ENCODE measurements around the gene HTR2A. TPM values are rescaled to one million over a fixed set of nuclear protein-coding genes. Genes with fewer than 3 reads are reported as not detected.

HTR2A gene
- total RNA-seq, 1 experiment from 2014 or later: not detected

DNA sequence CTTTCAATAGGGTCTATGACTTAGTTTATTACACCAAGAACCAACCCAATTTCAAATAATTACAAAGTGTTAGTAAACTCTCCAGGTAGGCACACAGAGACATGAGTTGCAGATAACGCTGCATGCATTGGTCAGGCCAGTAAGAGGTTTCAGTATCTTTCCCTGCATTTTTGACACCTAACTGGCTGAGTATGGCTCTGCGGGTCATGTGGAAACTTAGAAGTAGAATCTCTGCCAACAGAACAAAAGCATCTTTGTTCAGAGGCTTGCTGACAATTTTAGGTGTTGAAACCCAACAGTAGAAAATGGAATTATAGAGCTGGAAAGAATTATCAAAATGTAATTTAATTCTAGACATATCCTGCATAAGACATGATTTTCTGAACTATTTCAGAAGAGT is 25.3 kb downstream of the HTR2A start:
- intact Hi-C loops (cut with micrococcal nuclease; ENCODE audit: unreplicated experiment): no loop called here
- in situ Hi-C loops (cut with HindIII; ENCODE audit: low pct_unique_long_range_greater_than_20kb, low sequenced_read_pairs): no loop called here
- no TSS peak for BruUV-seq (replicated peaks)
- no peak overlapping the region for H3K27ac ChIP-seq (ENCODE audit: low read length)
- no peak overlapping the region for H3K4me3 ChIP-seq (ENCODE audit: low read depth in 2 of 2, low read length in 2 of 2)
- no peak for DNase-seq (ENCODE audit: low read depth, low spot score)
- H3K27me3 ChIP-seq (ENCODE audit: control insufficient read depth, insufficient read depth, low read length): no peaks in the 10 kb centered on the region
- H3K9me3 ChIP-seq (ENCODE audit: control insufficient read depth, insufficient read depth, low read depth, low read length): no peaks in the 10 kb centered on the region
- ChIA-PET CTCF (no interaction called here), POLR2A (no interaction called here)
- no peak for ATAC-seq
- no peaks in the 10 kb centered on the region for H3K36me3 ChIP-seq (ENCODE audit: control insufficient read depth, insufficient read depth, low read length)
- H3K4me1 ChIP-seq (ENCODE audit: control insufficient read depth, insufficient read depth, low read length): no peaks in the 10 kb centered on the region
- TF ChIP-seq, protein P1, sequence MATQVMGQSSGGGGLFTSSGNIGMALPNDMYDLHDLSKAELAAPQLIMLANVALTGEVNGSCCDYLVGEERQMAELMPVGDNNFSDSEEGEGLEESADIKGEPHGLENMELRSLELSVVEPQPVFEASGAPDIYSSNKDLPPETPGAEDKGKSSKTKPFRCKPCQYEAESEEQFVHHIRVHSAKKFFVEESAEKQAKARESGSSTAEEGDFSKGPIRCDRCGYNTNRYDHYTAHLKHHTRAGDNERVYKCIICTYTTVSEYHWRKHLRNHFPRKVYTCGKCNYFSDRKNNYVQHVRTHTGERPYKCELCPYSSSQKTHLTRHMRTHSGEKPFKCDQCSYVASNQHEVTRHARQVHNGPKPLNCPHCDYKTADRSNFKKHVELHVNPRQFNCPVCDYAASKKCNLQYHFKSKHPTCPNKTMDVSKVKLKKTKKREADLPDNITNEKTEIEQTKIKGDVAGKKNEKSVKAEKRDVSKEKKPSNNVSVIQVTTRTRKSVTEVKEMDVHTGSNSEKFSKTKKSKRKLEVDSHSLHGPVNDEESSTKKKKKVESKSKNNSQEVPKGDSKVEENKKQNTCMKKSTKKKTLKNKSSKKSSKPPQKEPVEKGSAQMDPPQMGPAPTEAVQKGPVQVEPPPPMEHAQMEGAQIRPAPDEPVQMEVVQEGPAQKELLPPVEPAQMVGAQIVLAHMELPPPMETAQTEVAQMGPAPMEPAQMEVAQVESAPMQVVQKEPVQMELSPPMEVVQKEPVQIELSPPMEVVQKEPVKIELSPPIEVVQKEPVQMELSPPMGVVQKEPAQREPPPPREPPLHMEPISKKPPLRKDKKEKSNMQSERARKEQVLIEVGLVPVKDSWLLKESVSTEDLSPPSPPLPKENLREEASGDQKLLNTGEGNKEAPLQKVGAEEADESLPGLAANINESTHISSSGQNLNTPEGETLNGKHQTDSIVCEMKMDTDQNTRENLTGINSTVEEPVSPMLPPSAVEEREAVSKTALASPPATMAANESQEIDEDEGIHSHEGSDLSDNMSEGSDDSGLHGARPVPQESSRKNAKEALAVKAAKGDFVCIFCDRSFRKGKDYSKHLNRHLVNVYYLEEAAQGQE (IDR thresholded peaks at IDR 0.05; ENCODE audit: insufficient read depth in 1 of 2, low read depth in 2 of 2, low read length in 1 of 2): no peak
- TF ChIP-seq SIN3A (IDR thresholded peaks at IDR 0.05; ENCODE audit: borderline replicate concordance, insufficient read depth, low read depth, low read length) (no peak), TCF7L2 (IDR thresholded peaks at IDR 0.05; ENCODE audit: low read depth, low read length) (no peak), POLR2AphosphoS5 (IDR thresholded peaks at IDR 0.05; ENCODE audit: low read depth, low read length) (no peak)
- TF ChIP-seq, protein P2, sequence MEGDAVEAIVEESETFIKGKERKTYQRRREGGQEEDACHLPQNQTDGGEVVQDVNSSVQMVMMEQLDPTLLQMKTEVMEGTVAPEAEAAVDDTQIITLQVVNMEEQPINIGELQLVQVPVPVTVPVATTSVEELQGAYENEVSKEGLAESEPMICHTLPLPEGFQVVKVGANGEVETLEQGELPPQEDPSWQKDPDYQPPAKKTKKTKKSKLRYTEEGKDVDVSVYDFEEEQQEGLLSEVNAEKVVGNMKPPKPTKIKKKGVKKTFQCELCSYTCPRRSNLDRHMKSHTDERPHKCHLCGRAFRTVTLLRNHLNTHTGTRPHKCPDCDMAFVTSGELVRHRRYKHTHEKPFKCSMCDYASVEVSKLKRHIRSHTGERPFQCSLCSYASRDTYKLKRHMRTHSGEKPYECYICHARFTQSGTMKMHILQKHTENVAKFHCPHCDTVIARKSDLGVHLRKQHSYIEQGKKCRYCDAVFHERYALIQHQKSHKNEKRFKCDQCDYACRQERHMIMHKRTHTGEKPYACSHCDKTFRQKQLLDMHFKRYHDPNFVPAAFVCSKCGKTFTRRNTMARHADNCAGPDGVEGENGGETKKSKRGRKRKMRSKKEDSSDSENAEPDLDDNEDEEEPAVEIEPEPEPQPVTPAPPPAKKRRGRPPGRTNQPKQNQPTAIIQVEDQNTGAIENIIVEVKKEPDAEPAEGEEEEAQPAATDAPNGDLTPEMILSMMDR (IDR thresholded peaks at IDR 0.05): no peak

DNA sequence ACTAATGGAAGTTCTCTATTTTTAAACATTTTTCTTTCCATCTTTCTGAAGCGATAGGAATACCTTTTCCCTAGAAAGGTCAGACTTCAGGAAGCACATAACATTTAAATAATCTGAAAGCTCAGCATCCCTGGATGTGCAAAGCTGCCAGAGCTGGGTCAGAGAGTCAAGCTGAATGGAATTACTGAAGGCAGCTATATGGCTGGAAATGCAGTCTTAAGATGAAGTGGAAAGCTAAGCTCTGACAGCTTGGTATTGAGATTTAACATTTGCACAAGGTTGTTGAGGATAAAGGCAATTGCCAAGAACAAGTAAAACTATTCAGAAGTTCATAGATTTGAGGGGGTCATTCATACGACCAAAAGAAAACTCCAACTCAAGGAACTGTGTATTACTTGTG is 28.8 kb downstream of the HTR2A start:
- H3K4me3 ChIP-seq (ENCODE audit: low read depth in 2 of 2, low read length in 2 of 2): no peak overlapping the region
- ChIA-PET CTCF (no interaction called here), POLR2A (no interaction called here)
- DNase-seq (ENCODE audit: low read depth, low spot score): no peak
- H3K27ac ChIP-seq (ENCODE audit: low read length): no peak overlapping the region
- H3K27me3 ChIP-seq (ENCODE audit: control insufficient read depth, insufficient read depth, low read length): no peaks in the 10 kb centered on the region
- BruUV-seq (replicated peaks): no TSS peak
- no peaks in the 10 kb centered on the region for H3K4me1 ChIP-seq (ENCODE audit: control insufficient read depth, insufficient read depth, low read length)
- intact Hi-C loops (cut with micrococcal nuclease; ENCODE audit: unreplicated experiment) (no loop called here), in situ Hi-C loops (cut with HindIII; ENCODE audit: low pct_unique_long_range_greater_than_20kb, low sequenced_read_pairs) (no loop called here)
- no peaks in the 10 kb centered on the region for H3K36me3 ChIP-seq (ENCODE audit: control insufficient read depth, insufficient read depth, low read length)
- H3K9me3 ChIP-seq (ENCODE audit: control insufficient read depth, insufficient read depth, low read depth, low read length): no peaks in the 10 kb centered on the region
- TF ChIP-seq TCF7L2 (IDR thresholded peaks at IDR 0.05; ENCODE audit: low read depth, low read length) (no peak), SIN3A (IDR thresholded peaks at IDR 0.05; ENCODE audit: borderline replicate concordance, insufficient read depth, low read depth, low read length) (no peak), POLR2AphosphoS5 (IDR thresholded peaks at IDR 0.05; ENCODE audit: low read depth, low read length) (no peak)
- TF ChIP-seq, protein P2 (IDR thresholded peaks at IDR 0.05): no peak
- TF ChIP-seq, protein P1 (IDR thresholded peaks at IDR 0.05; ENCODE audit: insufficient read depth in 1 of 2, low read depth in 2 of 2, low read length in 1 of 2): no peak
- ATAC-seq: no peak
